Posterior vena cava (tissue), 2 donors: ENCODE data around the gene ATRIP. TPM values are rescaled to one million over a fixed set of nuclear protein-coding genes. Genes with fewer than 3 reads are reported as not detected.

ENCODE experiments used
- DNase-seq: peaks from one replicate; pipeline ENCODE4 v3.0.0-alpha.2; 2020; ENCODE audit warnings: low spot score
- intact Hi-C, 2 donors: fragments of 100-400 bp; cut with DNase I; formaldehyde crosslinking; loops; one replicate each; pipeline versions ENCODE4 v1.14.1 to v1.14.2; 2022 to 2023
- total RNA-seq, 2 donors: library from RNA; stranded (reverse); fragmentation: NEBNext Ultra II Directional; extraction: Animal tissue kit (Norgen Biotek cat#: 25700); gene quantifications; one replicate each; pipeline ENCODE4 v1.2.1, GENCODE V29; 2021
- donor health status: DM: yes; HTN: yes; CAD: no.
- donor health status: DM: yes; HTN: yes; CAD: no.

The ATRIP gene
- total RNA-seq, 2 donors from 2014 or later, result 6.2 to 6.3 TPM

DNA sequence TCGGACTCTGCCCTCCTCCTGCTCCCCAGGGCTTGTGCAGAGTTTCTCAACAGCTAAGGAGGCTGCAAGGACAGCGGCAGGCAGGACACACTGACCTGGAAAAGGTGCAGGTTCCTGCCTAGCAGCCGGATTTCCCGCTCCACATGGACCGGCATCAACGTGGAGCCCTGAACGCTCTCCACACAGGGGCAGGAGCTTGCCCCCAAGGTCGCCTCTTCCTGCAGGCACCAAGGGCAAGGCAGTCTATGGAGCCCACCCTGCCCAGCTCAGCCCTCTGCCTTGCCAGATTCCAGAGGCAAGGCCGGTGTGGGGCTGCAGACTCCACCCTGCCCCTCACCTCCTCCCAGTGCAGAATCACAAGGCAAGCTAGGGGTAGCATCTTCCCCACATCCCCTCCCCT, 27.4 kb upstream of the ATRIP start:
- intact Hi-C loops, result no loop called here
- no peak for DNase-seq

DNA sequence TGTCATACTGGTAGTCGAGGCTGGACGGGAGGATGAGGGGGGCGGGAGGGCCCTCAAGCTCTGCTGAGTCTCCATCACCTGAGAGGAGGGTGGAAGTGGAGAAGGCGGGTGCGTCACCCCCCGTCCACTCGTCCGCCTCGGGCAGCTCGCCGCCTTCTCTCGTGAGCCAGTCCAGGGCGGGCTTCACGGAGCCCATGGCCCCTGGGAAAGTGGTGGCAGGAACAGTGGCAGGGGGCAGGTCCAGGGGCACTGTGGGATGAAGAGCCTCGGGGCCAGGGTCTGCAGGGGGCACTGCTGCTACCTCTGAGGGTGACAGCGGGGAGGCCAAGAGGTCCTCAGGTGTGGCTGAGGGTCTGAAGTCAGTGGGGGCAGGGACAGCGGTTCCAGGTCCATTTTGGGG, 26.9 kb upstream of the ATRIP start:
- intact Hi-C loops, result no loop called here
- no peak for DNase-seq

DNA sequence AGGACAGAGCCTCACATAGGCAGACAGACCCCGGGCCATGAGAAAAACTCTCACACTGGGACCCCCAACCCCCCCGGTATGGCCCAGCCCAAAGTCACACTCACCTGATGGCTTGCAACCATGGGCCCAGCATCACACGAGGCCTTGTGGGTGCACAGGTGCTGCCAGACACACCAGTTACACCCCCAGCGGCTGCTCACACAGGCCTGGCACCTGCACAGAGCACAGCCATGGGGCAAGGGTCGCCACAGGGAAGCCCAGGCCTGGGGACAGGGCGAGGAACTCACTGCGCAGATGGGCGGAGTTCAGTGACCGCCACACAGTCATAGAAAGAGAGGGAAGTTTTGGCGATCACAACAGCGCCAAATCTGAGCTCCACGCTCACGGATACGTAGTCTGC, 26.0 kb upstream of the ATRIP start:
- intact Hi-C loops, result no loop called here
- DNase-seq, result no peak

DNA sequence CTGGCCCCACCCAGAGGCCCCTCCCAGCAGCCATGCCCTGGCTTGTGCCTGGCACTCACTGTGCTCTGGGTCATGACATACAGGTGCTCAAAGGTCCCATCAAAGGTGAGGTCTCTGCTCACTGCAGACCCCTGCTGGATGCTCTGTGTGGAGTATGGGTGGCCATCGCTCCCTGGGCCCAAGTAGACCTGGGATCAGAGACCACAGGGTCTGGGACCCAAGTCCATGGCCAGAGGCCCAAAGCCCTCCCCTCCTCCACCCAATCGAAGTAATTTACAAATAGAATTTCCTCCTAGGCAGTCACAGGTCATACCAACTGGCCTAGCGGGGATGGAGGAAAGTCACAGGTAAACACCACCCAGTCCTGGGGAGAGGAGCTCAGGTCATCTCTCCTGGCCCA, 24.3 kb upstream of the ATRIP start:
- DNase-seq, result no peak
- intact Hi-C loops, result no loop called here

DNA sequence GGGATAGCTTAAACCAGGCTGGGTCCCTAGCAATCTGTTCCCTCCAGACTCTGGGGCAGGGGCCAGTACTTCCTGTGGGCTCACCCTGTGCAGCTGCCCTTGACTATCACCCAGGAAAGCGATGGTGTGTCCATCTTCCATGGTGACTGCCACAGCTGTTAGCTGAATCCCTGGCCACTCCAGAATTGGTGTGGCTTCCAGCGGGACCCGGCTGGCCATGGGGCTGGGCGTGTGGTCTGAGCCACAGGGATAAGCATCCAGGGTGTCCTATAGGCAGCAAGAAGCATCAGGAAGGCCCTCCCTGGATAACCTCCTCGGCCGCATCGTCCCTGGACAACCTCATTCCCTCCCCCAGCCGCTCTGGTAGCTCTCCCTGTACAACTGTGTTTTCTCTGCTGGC, 23.9 kb upstream of the ATRIP start:
- DNase-seq, result no peak
- intact Hi-C loops, result no loop called here

DNA sequence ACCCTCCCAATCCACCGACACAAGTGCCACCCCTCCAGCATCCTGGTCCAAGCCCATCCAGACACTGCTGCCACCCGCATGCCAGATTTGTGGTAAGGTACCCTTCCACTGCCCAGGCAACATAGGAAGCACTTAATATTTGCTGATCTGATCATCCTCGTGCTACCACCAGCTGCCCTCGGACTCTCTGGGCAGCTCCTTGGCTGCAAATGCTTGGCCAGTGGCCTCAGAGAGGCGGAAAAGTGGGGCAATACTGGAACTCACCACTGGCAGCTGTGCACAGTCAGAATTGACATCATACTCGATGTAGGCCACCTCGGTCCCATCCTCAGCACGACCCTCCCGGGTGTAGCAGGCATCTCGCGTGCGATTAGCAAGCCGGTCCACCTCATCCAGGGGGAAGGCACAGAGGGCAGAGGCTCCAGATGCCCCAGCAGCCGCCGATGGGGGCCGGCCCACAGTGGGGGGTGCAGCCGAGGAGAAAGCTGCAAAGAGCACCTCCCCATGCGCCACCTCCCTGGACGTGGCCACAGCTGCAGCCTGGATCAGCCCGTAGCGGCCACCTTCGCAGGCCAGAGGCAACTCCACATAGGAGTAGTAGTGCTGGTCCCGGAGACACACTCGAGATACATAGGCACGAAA, 23.2 kb upstream of the ATRIP start:
- no peak for DNase-seq
- intact Hi-C loops, result no loop called here

DNA sequence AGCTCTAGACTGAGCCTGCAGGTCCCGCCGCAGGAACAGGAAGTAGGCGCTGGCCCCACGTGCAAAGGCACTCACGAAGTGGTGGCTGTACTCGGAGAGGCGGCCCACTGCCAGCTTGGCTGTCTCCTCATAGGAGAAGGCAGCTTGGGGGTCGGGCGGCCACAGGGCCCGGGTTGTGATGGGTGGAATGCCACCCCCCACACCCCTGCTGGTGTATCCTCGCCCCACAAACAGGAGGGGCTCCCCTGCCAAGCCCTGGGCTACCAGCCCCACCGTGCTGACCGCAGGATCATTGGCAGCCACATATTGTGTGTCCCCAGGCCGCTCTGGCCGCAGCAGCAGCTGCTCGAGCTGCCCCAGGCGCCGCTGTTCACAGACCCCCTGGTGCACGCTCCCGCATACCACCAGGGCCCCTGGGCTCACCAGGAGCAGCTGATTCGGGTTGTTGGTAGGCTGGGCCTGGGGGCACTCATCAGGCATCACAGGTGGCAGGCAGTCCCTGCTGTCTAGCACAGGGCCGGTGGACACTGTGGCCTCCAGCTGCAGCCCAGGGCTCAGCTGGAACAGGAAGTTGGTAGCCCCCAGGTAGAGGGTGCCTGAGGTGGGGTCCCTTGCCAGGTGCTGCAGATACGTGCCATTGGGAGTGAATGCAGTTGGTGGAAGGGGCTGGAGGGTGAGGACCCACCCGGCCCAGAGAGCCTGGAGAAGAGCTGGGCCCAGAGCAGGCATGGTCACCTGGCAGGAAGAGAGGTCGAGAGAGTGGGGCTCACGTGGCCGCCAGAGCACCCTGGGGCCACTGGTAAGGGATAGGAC, 22.4 kb upstream of the ATRIP start:
- intact Hi-C loops, result no loop called here
- DNase-seq, result no peak

DNA sequence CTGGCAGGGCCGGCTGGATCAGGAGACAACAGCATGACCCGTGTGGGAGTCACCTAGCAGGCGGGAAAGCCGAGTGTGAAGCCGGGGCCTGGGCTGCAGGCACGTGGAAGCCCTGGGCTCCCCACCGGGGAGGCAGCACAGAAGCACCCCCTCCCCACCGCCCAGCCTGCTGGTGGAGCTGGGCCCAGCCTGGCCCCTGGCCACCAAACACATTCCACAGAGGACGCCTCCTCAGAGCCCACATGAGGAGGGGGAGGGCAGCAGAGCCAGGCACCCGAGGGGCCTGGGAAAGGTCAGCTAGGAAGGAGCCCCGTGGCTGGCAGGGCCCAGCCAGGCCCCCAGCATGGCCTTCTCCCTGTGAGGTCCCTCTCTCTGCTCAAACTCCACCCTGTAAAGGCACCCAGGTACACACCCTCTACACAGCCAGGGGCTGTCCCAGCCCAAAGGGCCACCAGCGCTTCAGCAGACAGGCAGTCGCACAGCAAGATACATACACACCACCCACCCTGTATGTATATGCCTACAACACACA, 21.2 kb upstream of the ATRIP start:
- intact Hi-C loops, result no loop called here
- no peak for DNase-seq

DNA sequence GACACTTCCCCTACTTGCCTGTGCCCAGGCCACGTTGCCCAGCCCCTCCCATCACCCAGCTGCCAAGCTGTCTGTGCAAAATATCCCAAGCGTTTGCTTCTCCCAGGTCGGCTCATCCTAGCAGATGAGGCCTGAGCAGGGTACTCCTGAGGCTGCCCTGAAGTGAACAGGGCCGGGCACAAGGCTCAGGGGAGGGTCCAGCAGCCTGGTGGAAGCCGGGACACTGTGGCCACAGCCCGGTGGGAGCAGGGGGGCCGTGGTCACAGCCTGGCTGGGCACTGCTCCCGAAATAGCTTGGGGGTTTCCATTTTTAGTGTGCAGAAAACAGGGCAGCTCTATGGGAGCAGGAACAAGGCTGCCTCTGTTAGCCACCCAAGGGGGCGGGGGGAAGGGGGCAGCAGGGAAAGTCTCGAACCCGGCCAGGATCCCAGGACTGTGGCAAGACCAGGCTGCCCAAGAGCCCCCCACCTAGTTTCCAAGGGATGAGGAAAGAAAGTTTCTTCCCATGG, 20.1 kb upstream of the ATRIP start:
- no peak for DNase-seq

DNA sequence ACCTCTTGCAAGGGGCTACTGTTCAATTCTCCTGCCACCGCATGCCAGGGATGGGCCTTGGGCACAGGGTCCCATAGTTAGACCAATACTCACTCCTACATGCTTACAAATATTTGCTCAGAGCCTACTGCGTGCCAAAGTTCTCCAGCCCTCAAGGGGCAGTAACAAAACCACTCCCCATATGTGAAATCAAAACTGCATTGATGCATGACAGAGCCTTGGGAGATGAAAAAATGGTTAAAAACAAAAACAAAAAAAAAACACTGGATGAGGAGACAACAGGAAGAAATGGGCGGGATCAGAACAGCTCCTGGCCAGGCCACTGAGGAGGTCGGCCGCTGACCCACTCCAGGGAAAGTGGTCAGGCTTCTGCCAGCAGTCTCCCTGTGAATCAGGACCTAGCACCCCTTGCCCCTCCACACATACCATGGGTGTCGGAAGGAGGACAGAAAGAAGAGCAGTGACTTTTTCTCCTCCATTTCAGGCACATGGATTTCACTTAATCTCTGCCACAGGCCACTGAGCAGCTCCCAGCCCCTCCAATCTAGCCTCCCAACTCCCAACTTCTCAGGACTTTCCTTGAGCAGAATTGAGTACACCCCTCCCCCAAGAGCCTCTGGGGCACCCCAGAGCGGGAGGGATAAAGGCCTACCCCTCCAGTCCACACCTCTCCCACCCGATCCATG, 19.4 kb upstream of the ATRIP start:
- intact Hi-C loops, result no loop called here
- DNase-seq, result no peak

More for the DNA sequence above, 20.1 kb upstream of the ATRIP start:
- intact Hi-C loops, result no loop called here

DNA sequence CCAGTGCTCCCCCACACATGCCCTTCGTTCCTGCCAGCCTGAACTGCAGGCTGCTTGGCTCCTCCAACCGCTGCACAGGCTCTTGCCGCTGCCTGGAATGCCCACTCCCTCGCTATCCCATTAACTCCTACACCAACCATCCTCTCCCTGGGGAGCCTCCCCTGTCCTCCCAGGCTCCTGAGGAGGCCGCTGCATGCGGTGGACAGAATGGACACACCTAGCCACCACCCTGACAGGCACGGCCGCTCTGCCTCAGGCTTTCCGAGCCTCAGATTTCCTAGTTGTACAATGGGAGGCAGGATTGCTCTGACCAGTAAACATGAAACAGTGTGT, 18.9 kb upstream of the ATRIP start:
- intact Hi-C loops, result no loop called here
- DNase-seq, result no peak

DNA sequence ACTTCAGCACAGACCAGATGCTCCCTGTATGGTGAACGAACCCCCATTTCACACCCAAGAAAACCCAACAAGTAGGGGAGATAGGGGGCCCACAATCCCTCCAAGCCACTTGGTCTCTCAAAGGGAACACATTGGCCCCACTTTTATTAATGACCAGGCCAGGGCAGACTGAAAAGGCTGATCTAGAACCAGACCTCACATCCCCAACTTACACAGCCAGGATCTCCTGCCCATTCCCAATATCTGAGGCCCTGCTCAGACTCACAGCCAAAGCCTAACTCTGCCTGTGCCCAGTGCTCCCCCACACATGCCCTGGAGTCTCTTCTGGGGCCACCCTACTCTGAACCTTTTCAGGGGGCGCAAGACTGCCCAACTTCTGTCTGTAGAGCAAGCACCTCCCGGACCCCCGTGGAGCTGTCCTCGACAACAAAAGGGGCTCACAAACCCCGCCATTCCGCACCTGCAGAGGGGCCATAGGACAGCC, 18.4 kb upstream of the ATRIP start:
- intact Hi-C loops, result no loop called here
- DNase-seq, result no peak

DNA sequence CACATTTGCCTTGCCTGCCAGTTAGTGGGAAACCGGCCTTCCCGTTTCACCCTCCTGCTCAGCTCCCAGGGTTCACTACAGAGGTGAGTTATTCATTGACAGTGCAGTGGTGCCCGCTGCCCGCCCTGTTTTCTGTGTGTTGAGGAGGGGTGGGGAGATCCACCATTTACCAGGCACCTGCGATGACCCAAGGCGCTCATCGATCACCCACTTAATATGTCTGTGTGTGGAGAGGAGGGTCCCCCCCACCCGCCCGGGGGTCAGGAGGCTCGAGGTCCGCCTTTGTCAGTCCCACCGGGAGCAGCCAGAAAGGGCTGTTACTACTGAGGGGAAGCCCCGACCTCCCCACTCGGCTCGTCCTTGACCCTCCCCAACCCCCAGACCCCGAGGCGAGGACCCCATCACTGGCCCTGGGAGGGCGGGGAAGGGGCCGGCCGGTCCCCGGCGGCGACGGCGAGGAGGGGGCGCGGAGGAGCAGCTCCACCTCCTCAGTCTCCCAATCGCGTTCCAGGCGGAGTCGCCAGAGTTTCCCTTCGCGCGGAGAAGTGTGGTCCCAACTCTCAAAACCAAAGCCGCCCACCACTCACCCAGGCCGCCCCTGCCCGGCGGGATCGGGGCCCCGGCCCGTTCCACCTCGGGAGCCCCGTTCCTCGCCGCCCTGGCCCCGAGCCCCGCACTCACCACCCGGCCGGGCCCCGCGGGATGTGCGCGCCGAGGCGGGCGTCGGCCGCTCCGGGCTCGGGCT, 17.8 kb upstream of the ATRIP start:
- intact Hi-C loops, result no loop called here

DNA sequence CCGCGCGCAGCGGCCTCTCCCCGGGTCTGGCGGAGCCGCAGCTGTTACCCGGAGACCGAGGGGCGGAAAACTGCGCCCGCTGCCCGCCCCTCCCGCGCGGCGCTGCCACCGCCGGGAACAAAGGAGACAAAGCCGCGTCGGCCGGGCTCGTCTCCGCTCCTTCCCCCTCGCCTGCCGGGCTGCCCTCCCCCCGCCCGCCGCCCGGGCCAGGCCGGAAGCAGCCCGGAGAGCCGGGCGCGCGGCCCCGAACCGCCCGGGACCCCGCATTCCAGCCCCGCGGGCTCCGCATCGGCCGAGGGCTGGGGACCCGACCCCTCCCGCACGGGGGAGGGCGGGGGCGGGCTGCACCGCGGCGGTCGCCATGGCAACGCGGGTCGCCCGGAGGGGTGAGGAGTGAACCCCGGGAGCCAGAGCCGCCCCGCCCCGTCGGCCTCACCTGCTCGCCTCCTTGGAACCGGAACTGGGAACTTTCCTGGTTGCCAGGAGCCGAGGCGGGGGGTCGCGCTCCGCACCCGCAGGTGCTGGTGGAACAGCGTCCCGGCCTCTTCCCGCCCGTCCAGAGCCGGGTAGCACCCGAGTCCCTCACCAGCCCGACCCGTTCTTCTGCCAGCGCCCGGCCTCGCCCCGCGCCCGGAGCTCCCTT, 17.1 kb upstream of the ATRIP start:
- intact Hi-C loops, result no loop called here
- peak; percentile 87 for DNase-seq

More for the DNA sequence above, 17.8 kb upstream of the ATRIP start:
- DNase-seq, result no peak

DNA sequence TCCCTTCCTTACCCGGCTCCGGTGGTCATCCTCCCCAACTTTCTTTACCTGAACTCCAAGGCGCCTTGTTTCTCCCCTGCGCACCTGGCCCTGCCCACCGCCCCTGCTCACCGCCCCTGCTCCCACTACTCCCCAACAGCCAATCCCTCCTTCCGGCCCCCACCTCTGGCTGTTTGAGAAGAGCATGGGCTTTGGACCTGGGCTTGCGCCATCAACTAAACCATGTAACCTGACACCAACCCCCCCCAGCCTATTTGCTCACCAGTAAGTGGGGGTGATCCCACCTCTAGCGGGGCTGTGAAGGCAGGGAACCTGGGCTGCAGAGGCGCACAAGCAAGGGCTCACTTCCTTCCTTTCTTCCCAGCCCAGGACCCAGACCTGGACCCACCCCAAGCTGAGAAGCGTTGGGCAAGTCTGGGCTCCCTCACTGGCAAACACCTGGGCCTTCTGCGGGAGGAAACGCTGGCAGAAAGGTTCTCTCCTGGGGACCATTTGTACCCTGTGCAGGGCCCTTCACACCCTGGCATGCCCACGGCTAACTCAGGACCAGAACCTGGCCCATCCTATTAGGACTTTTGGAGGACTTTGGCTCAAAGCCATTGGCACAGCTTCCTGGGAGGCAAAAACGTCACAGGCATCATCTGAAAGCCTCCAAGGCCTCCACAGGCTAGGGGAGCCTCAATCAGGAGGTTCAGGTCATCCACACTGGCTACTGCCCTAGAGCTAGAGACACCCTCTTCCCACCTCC, 16.4 kb upstream of the ATRIP start, which contains the start of gene PLXNB1:
PLXNB1 (minus strand) TSS at position 127 of the 748 bp plus-strand sequence. CDS start 5,475 bp downstream, outside the sequence.
- peak; percentile 86 for DNase-seq
- intact Hi-C loops, result loop anchor here in 1 of 2 donors (2.0 kb wide), 1 partner anchor 27 kb away; no protein-coding TSS in a partner anchor

DNA sequence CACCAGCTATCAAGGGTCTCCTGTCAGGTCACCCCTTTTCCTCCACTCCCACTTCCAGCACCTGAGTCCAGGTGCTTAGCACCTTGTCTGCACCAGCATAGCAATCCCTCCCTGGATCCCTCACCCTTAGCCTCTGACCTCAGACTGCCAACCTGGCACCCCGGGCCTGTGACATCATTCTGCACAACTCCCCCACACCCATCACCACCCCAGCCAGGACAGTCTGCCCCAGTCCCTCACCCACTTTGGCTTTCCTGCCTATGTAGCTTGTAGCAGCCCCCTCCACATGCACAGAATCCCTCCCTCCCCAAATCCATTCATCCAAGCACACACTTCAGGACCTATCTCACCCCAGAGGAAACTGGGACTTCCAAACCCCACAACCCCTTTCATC, 15.8 kb upstream of the ATRIP start:
- DNase-seq, result no peak
- intact Hi-C loops, result loop anchor here in 1 of 2 donors (2.0 kb wide), 1 partner anchor 28 kb away; no protein-coding TSS in a partner anchor

DNA sequence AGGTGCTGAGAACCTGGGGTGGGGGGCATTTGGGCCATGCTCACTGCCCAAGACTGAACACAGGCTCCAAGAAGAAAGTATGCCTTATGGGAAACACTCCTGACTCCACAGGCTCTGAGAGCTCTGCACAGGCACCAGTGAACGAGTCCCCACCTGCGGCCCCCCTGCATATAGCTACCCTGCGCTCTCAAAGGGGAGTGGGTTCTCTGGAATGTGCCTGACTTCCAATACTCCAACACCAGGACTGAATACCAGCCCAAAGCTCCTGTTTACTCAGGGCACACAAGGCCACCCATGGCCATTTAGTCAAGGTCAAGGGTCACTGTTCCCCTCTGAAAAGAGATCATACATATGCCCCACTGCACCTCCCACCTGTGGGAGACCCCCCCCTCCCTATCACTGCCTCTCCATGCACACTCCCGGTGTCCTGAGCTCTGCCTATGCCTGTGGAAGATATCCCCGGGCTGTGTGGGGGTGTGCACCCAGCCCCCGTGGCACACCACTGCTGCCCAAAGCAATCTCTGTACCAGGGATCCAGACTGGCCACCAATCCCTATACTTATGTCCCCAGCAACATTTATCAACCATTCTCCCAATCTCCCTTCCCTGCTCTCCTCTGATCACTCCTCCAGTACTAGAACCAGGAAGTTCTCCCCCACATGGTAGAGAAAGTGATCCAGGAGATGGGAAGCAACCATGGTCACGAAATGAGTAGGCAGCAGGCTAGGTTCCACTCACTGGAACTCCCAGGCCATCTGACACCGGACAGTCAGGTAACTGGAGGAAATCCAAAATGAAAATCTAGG, 15.1 kb upstream of the ATRIP start:
- DNase-seq, result peak; percentile 3
- intact Hi-C loops, result loop anchor here in 1 of 2 donors (2.0 kb wide), 1 partner anchor 29 kb away; no protein-coding TSS in a partner anchor
